CD4-positive, CD25-positive, alpha-beta regulatory T cell (primary cell): ENCODE results near the gene PSG7. TPM values are rescaled to one million over a fixed set of nuclear protein-coding genes. Genes with fewer than 3 reads are reported as not detected.
"Not testable (repeated sequence)": the region's sequence is repeated elsewhere in the genome, so short reads cannot be mapped to it uniquely, and the experiment has no call there.

ENCODE experiments used
- ATAC-seq, 2 donors: fragments of 150-1000 bp; cut with Tn5 transposase; one replicate each; pipeline ENCODE4 v1.10.0; 2021; ENCODE audit warnings: low read depth in 2 of 2, moderate number of reproducible peaks in 2 of 2, moderate library complexity in 1 of 2
- DNase-seq, 3 donors: peaks; one replicate each; pipeline versions ENCODE4 v3.0.0 to v3.0.0-alpha.2; 2012 to 2022; ENCODE audit warnings: mixed read lengths in 1 of 3
- H3K27ac ChIP-seq: one replicate; pipeline ENCODE4 v1.7.0; 2013; ENCODE audit warnings: mild to moderate bottlenecking, low read length; ENCODE audit not compliant: insufficient read depth, poor library complexity, severe bottlenecking
- H3K27me3 ChIP-seq: one replicate; pipeline ENCODE4 v1.7.0; 2013; ENCODE audit warnings: low read length; ENCODE audit not compliant: control insufficient read depth, insufficient read depth
- H3K36me3 ChIP-seq: one replicate; pipeline ENCODE4 v1.7.0; 2013; ENCODE audit warnings: mild to moderate bottlenecking, low read length, moderate library complexity; ENCODE audit not compliant: control insufficient read depth, insufficient read depth
- H3K4me1 ChIP-seq: 2 replicates; pipeline ENCODE4 v1.7.0; 2013; ENCODE audit warnings: mild to moderate bottlenecking, low read length; ENCODE audit not compliant: insufficient read depth, control insufficient read depth, poor library complexity, severe bottlenecking
- H3K4me3 ChIP-seq: one replicate; pipeline ENCODE4 v1.7.0; 2013; ENCODE audit warnings: low read depth, mild to moderate bottlenecking, low read length, moderate library complexity
- H3K9me3 ChIP-seq, 2 experiments: 1 replicate in 1 of 2; 2 replicates in 1 of 2; pipeline ENCODE4 v1.7.0; 2013; ENCODE audit warnings: low read length in 2 of 2, mild to moderate bottlenecking in 1 of 2, moderate library complexity in 1 of 2; ENCODE audit not compliant: control insufficient read depth in 2 of 2
- H3K27ac Mint-ChIP-seq, 3 donors: one replicate each; pipeline ENCODE4 v1.8.0; 2020 to 2022; ENCODE audit warnings: mild to moderate bottlenecking in 3 of 3, mixed read lengths in 3 of 3, moderate library complexity in 2 of 3
- H3K27me3 Mint-ChIP-seq: one replicate; pipeline ENCODE4 v1.8.0; 2022; ENCODE audit warnings: mild to moderate bottlenecking, mixed read lengths
- H3K36me3 Mint-ChIP-seq: one replicate; pipeline ENCODE4 v1.8.0; 2020; ENCODE audit warnings: mixed read lengths
- H3K4me1 Mint-ChIP-seq, 4 donors: one replicate each; pipeline ENCODE4 v1.8.0; 2020 to 2022; ENCODE audit warnings: mixed read lengths in 4 of 4, mild to moderate bottlenecking in 1 of 4
- H3K4me3 Mint-ChIP-seq, 4 donors: one replicate each; pipeline ENCODE4 v1.8.0; 2020 to 2022; ENCODE audit warnings: mild to moderate bottlenecking in 4 of 4, mixed read lengths in 4 of 4, moderate library complexity in 3 of 4
- H3K9me3 Mint-ChIP-seq, 7 donors: one replicate each; pipeline ENCODE4 v1.8.0; 2020 to 2022; ENCODE audit warnings: mixed read lengths in 7 of 7, mild to moderate bottlenecking in 3 of 7, moderate library complexity in 2 of 7
- polyA plus RNA-seq, 4 donors: library from polyadenylated mRNA; unstranded; fragments of 300-500 nt; fragmentation: Illumina TruSeq; gene quantifications; one replicate each; pipeline ENCODE4 v1.2.3, GENCODE V29; 2021
- total RNA-seq: library from RNA; stranded (reverse); gene quantifications from one replicate; pipeline ENCODE4 v1.2.3, GENCODE V29; 2022

PSG7 gene
- total and polyA plus RNA-seq, 5 donors from 2014 or later, result not detected

DNA sequence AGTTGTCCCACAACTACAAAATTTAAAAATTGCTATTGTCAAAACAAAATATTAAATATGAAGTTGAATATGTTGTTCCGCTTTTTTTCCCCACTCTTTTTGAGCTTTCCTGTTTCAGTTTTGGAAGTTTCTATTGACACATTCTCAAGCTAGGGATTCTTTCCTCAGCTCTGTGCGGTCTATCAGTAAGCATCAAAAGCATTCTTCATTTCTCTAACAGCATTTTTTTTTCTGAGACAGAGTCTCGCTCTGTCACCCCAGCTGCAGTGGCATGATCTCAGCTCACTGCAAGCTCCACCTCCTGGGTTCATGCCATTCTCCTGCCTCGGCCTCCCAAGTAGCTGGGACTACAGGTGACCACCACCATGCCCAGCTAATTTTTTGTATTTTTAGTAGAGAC, 24.1 kb downstream of the PSG7 start:
- not testable (repeated sequence) for H3K27ac ChIP-seq, H3K4me3 Mint-ChIP-seq, H3K9me3 ChIP-seq, H3K4me3 ChIP-seq, H3K4me1 ChIP-seq, H3K36me3 Mint-ChIP-seq, H3K27ac Mint-ChIP-seq, H3K9me3 Mint-ChIP-seq, ATAC-seq, H3K36me3 ChIP-seq, DNase-seq, H3K27me3 ChIP-seq, H3K27me3 Mint-ChIP-seq, H3K4me1 Mint-ChIP-seq

DNA sequence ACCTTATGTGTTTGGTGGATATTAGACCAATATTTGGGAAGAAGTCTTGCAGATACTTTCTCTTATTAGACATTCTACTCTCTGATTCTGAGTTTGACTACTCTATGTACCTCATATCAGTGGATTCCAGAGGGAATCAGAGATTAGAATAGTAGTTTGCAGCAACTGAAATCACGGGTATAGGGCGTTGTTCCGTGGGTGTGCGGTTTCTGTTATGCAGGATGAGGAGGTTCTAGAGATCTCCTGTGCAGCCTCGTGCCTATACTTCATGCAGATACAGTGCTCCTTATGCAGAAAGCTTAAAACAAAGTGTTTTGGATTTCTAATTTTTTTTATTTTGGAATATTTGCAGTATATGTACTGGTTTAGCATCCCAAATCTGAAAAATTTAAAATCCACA, 25.3 kb downstream of the PSG7 start:
- not testable (repeated sequence) for H3K4me1 ChIP-seq, H3K27me3 Mint-ChIP-seq, H3K27me3 ChIP-seq, H3K9me3 ChIP-seq, H3K4me3 ChIP-seq, H3K36me3 ChIP-seq, H3K27ac Mint-ChIP-seq, DNase-seq, H3K4me3 Mint-ChIP-seq, H3K36me3 Mint-ChIP-seq, ATAC-seq, H3K9me3 Mint-ChIP-seq, H3K4me1 Mint-ChIP-seq, H3K27ac ChIP-seq

DNA sequence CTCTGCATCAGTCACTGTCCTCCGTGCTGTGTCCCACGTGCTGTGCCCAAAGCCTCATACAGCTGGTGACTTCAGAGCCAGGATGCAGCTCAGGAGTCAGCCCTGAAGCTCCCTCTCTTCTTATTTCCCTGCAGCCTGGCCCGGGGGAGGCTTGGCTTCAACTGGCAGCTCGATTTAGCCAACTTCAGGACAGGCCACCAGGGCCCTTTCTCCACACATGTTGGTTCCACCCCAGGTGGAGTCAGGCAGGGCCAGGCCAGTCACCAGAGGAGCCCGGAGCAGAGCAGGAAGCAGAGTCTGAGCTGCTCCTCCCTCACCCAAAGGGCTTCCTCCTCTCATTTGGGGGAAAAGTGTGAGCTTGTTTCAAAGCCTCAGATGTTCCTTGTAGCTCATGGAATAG, 30.8 kb downstream of the PSG7 start:
- H3K9me3 ChIP-seq, H3K27me3 Mint-ChIP-seq, H3K27ac ChIP-seq, H3K4me1 Mint-ChIP-seq, DNase-seq, H3K4me3 ChIP-seq, H3K36me3 ChIP-seq, ATAC-seq, H3K4me3 Mint-ChIP-seq, H3K9me3 Mint-ChIP-seq, H3K27me3 ChIP-seq, H3K27ac Mint-ChIP-seq, H3K36me3 Mint-ChIP-seq, H3K4me1 ChIP-seq: not testable (repeated sequence)

DNA sequence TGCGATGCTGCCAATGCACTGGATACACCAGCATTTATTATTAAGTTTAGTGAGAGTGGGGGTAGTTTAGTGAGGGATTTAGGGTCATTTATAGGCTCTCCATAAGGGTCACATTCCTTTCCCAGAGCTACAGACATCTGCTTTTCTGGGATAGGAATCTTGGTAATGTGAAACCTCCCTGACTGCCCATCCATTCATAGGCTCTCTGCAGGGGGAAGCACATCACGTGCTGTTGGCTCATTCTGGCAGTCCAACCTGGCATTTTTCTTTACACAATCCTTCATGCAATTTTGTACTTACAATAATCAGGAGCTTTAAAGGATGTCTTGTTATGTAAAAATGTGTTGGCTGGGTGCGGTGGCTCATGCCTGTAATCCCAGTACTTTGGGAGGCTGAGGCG, 36.4 kb downstream of the PSG7 start:
- not testable (repeated sequence) for H3K27ac Mint-ChIP-seq, H3K4me1 Mint-ChIP-seq, H3K36me3 Mint-ChIP-seq, H3K4me1 ChIP-seq, H3K9me3 ChIP-seq, H3K4me3 Mint-ChIP-seq, H3K4me3 ChIP-seq, H3K27me3 Mint-ChIP-seq, H3K27me3 ChIP-seq, H3K36me3 ChIP-seq, DNase-seq, H3K9me3 Mint-ChIP-seq, H3K27ac ChIP-seq, ATAC-seq

DNA sequence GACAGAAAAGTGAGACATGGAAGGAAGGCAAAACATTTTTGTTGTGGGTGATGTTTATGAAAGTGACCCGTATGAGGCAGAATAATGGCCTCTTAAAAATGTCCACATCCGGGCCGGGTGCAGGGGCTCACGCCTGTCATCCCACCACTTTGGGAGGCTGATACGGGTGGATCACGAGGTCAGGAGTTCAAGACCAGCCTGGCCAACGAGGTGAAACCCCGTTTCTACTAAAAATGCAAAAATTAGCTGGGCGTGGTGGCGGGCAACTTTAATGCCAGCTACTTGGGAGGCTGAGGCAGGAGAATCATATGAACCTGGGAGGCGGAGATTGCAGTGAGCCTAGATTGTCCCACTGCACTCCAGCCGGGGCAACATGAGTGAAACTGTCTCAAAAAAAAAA, 37.3 kb downstream of the PSG7 start:
- H3K27ac ChIP-seq, H3K9me3 ChIP-seq, H3K36me3 ChIP-seq, H3K27me3 ChIP-seq, H3K9me3 Mint-ChIP-seq, ATAC-seq, H3K4me3 Mint-ChIP-seq, H3K27ac Mint-ChIP-seq, H3K4me3 ChIP-seq, DNase-seq, H3K36me3 Mint-ChIP-seq, H3K27me3 Mint-ChIP-seq, H3K4me1 ChIP-seq, H3K4me1 Mint-ChIP-seq: not testable (repeated sequence)

DNA sequence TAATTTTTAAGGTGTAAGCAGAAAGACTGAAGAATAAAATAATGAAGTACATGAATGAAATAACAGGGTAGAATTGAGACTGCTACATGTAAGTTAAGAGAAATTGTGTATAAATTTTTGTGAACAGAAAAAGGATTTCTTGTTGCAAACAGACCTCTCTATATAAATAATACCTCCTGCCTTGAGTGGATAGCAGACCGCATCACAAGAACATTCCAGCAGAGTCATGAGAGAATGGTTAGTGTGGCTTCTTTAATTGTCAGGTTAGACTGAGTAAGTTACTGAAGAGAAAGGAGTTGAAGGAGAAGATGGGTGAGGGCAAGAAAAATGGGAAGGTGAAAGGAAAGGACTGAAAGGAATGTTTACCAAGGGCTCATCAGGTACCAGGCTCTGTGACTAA, 37.9 kb downstream of the PSG7 start:
- H3K27ac ChIP-seq, H3K27ac Mint-ChIP-seq, H3K9me3 ChIP-seq, H3K27me3 ChIP-seq, H3K4me3 ChIP-seq, H3K4me1 ChIP-seq, H3K4me1 Mint-ChIP-seq, H3K27me3 Mint-ChIP-seq, H3K4me3 Mint-ChIP-seq, H3K9me3 Mint-ChIP-seq, H3K36me3 ChIP-seq, ATAC-seq, DNase-seq, H3K36me3 Mint-ChIP-seq: not testable (repeated sequence)

DNA sequence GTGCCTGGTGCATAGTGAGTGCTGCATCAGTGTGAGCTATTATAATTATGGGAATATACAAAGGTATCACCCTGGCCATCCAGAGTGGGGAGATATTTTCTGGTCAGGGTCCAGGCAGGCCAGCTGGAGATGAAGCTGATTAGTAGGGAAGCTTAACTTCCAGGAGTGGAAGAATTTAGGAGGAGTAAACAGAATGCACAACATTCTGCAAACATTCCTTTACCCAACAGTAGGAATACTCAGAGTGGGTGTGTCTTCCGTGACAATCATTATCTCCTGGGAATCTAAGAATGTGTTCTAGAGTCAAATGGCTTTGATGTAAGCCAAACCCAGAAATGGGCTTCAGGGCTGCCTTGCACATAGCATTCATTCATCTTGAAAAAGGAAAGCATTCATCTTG, 38.4 kb downstream of the PSG7 start:
- H3K4me1 Mint-ChIP-seq, H3K27me3 ChIP-seq, H3K27ac Mint-ChIP-seq, H3K9me3 Mint-ChIP-seq, H3K36me3 ChIP-seq, H3K36me3 Mint-ChIP-seq, DNase-seq, H3K27me3 Mint-ChIP-seq, H3K4me3 Mint-ChIP-seq, ATAC-seq, H3K9me3 ChIP-seq, H3K27ac ChIP-seq, H3K4me3 ChIP-seq, H3K4me1 ChIP-seq: not testable (repeated sequence)

DNA sequence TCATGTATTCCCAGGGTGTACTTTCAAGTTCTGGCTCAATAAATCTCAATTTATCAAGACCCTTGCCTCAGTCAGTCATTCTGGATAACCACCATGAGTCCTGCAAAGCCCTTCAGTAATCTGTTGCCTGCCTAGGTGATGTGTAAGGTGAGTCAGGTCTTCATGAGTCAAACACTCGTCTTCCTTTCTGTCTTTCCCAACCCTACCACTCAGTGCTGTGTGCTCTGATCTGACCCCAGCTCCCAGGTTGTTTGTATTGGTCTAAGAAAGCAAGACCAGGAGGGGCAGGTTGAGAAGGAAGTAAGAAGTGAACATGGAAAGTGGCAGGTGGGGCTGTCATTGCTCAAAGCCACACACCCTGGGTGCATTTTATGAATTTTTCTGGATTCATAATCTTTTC, 39.3 kb downstream of the PSG7 start:
- H3K9me3 Mint-ChIP-seq, H3K4me3 ChIP-seq, H3K27ac Mint-ChIP-seq, H3K4me1 Mint-ChIP-seq, ATAC-seq, H3K36me3 Mint-ChIP-seq, H3K27ac ChIP-seq, H3K36me3 ChIP-seq, DNase-seq, H3K9me3 ChIP-seq, H3K4me1 ChIP-seq, H3K27me3 Mint-ChIP-seq, H3K4me3 Mint-ChIP-seq, H3K27me3 ChIP-seq: not testable (repeated sequence)
